HTR-8/SVneo (cell line): ENCODE data around the gene TGFBR1.

Source experiments
- DNase-seq: peaks from one replicate; pipeline ENCODE4 v3.0.0; 2011; ENCODE audit warnings: low spot score, mixed read lengths; ENCODE audit not compliant: insufficient read length
- FAIRE-seq: peaks from 2 replicates; lab custom pipeline; 2011; peaks lifted over from hg19 to GRCh38; lab: Jason Lieb, UNC

TGFBR1 gene

GRCh38 chr9:99128133-99128406 lies 23.2 kb downstream of the TGFBR1 start:
- DNase-seq (no peak), FAIRE-seq (no peak)

- no peak for DNase-seq
- FAIRE-seq: no peak
These were observed 24.2 kb downstream of the TGFBR1 start for GRCh38 chr9:99129091-99129490.

- FAIRE-seq: no peak
- DNase-seq: no peak
These were observed 25.2 kb downstream of the TGFBR1 start for GRCh38 chr9:99130069-99130468.

- no peak for DNase-seq
- FAIRE-seq: no peak
These were observed 28.2 kb downstream of the TGFBR1 start for GRCh38 chr9:99133145-99133544.

GRCh38 chr9:99134893-99135341 lies 30.0 kb downstream of the TGFBR1 start:
- FAIRE-seq: no peak

GRCh38 chr9:99135456-99135855 lies 30.5 kb downstream of the TGFBR1 start:
- no peak for FAIRE-seq

More at GRCh38 chr9:99134893-99135341, 30.0 kb downstream of the TGFBR1 start:
- DNase-seq: no peak

GRCh38 chr9:99137225-99137624 lies 32.3 kb downstream of the TGFBR1 start:
- DNase-seq (no peak), FAIRE-seq (no peak)

More at GRCh38 chr9:99135456-99135855, 30.5 kb downstream of the TGFBR1 start:
- DNase-seq: no peak

- no peak for FAIRE-seq
These were observed 33.0 kb downstream of the TGFBR1 start for GRCh38 chr9:99137891-99138290.

GRCh38 chr9:99138424-99139284 lies 33.7 kb downstream of the TGFBR1 start:
- no peak for FAIRE-seq
- no peak for DNase-seq

More at GRCh38 chr9:99137891-99138290, 33.0 kb downstream of the TGFBR1 start:
- DNase-seq: no peak

GRCh38 chr9:99139868-99140267 lies 35.0 kb downstream of the TGFBR1 start:
- FAIRE-seq: no peak
- DNase-seq: no peak

GRCh38 chr9:99140685-99141314 lies 35.9 kb downstream of the TGFBR1 start:
- DNase-seq (peak; percentile 11), FAIRE-seq (no peak)

- FAIRE-seq: no peak
- DNase-seq: no peak
These were observed 36.9 kb downstream of the TGFBR1 start for GRCh38 chr9:99141849-99142248.

GRCh38 chr9:99142275-99142674 lies 37.4 kb downstream of the TGFBR1 start:
- no peak for DNase-seq
- FAIRE-seq: no peak

GRCh38 chr9:99143655-99144054 lies 38.7 kb downstream of the TGFBR1 start:
- DNase-seq: no peak
- FAIRE-seq: no peak

- no peak for FAIRE-seq
- DNase-seq: no peak
These were observed 40.1 kb downstream of the TGFBR1 start for GRCh38 chr9:99144966-99145365.

- DNase-seq: no peak
- no peak for FAIRE-seq
These were observed 41.7 kb downstream of the TGFBR1 start for GRCh38 chr9:99146574-99146973.

- no peak for FAIRE-seq
- DNase-seq: no peak
These were observed 42.3 kb downstream of the TGFBR1 start for GRCh38 chr9:99147177-99147576.

GRCh38 chr9:99150451-99151171 lies 45.7 kb downstream of the TGFBR1 start:
- FAIRE-seq (no peak), DNase-seq (no peak)

- DNase-seq (no peak), FAIRE-seq (no peak)
These were observed 49.4 kb downstream of the TGFBR1 start for GRCh38 chr9:99154356-99154755.

- FAIRE-seq (no peak), DNase-seq (no peak)
These were observed 50.8 kb downstream of the TGFBR1 start for GRCh38 chr9:99155736-99156135.

GRCh38 chr9:99158629-99159028 lies 53.7 kb downstream of the TGFBR1 start:
- FAIRE-seq: no peak
- DNase-seq: no peak
